Endothelial cell of umbilical vein (primary cell): ENCODE data around the gene CRP. TPM values are rescaled to one million over a fixed set of nuclear protein-coding genes. Genes with fewer than 3 reads are reported as not detected.

Experiments used
- BruUV-seq: library from RNA; stranded (reverse); fragments of 400-500 nt; replicated peaks from 2 replicates; lab custom pipeline; 2021; lab: Mats Ljungman, UMichigan
- CTCF ChIA-PET: fragments of 300-600, 350-600 bp; sonication (Branson Sonifier 250); formaldehyde crosslinking; loops from one replicate; lab custom pipeline; 2021; ENCODE audit warnings: antibody characterized with exemption, inconsistent platforms; lab: Charles Lee
- POLR2A ChIA-PET: fragments of 300-600, 350-600 bp; sonication (Branson Sonifier 250); formaldehyde crosslinking; loops from one replicate; lab custom pipeline; 2021; ENCODE audit warnings: antibody characterized with exemption, inconsistent platforms; lab: Charles Lee
- DNase-seq: peaks from one replicate; pipeline ENCODE4 v3.0.0-alpha.2; 2011; ENCODE audit warnings: low read depth, low spot score
- FAIRE-seq: peaks from 2 replicates; lab custom pipeline; 2011; peaks lifted over from hg19 to GRCh38; lab: Jason Lieb, UNC
- H2AFZ ChIP-seq: 2 replicates; pipeline ENCODE4 v1.6.0; 2012; ENCODE audit warnings: low read depth, low read length, control low read depth, inconsistent platforms
- H3K27ac ChIP-seq: 2 replicates; pipeline ENCODE4 v1.5.1; 2011; ENCODE audit warnings: low read depth, mild to moderate bottlenecking, control low read depth, low read length, moderate library complexity; ENCODE audit not compliant: insufficient read depth
- H3K27me3 ChIP-seq, 2 experiments: 2 replicates each; pipeline versions ENCODE4 v1.6.0 to v1.6.1; 2011; ENCODE audit warnings: low read length in 2 of 2, mixed read lengths in 1 of 2; ENCODE audit not compliant: control insufficient read depth in 2 of 2, insufficient read depth in 2 of 2
- H3K36me3 ChIP-seq, 2 experiments: 2 replicates in 1 of 2; 3 replicates in 1 of 2; pipeline ENCODE4 v1.5.1; 2011; ENCODE audit warnings: low read length in 2 of 2, mild to moderate bottlenecking in 1 of 2, moderate library complexity in 1 of 2; ENCODE audit not compliant: control insufficient read depth in 2 of 2, insufficient read depth in 2 of 2; ENCODE audit errors: extremely low read depth in 1 of 2
- H3K4me1 ChIP-seq: 3 replicates; pipeline ENCODE4 v1.5.1; 2011; ENCODE audit warnings: mild to moderate bottlenecking, low read length; ENCODE audit not compliant: control insufficient read depth, insufficient read depth; ENCODE audit errors: extremely low read depth
- H3K4me2 ChIP-seq: 2 replicates; pipeline ENCODE4 v1.6.1; 2011; ENCODE audit warnings: low read length, control low read depth, mixed read lengths; ENCODE audit not compliant: insufficient read depth
- H3K4me3 ChIP-seq, 3 experiments: fragments of 200-600 bp in 1 of 3; sonication (generic), shearing (Covaris generic) in 1 of 3; replicated peaks in 1 of 3; 2 replicates each; pipeline ENCODE4 v1.5.1; 2011 to 2016; ENCODE audit warnings: control low read depth in 3 of 3, low read length in 3 of 3, mild to moderate bottlenecking in 2 of 3, inconsistent platforms in 1 of 3, low read depth in 1 of 3, moderate library complexity in 1 of 3; ENCODE audit not compliant: insufficient read depth in 1 of 3
- H3K79me2 ChIP-seq: 2 replicates; pipeline ENCODE4 v1.6.0; 2012; ENCODE audit warnings: low read length, inconsistent platforms; ENCODE audit not compliant: control insufficient read depth, insufficient read depth
- H3K9ac ChIP-seq: replicated peaks from 2 replicates; pipeline ENCODE3; 2011; ENCODE audit warnings: low read length, control low read depth; ENCODE audit not compliant: insufficient read depth; ENCODE audit errors: extremely low read depth
- H3K9me1 ChIP-seq: replicated peaks from 3 replicates; pipeline ENCODE4 v1.6.0; 2011; ENCODE audit warnings: mild to moderate bottlenecking, low read length; ENCODE audit not compliant: control insufficient read depth, insufficient read depth; ENCODE audit errors: extremely low read depth
- H3K9me3 ChIP-seq: replicated peaks from 2 replicates; pipeline ENCODE4 v1.5.1; 2012; ENCODE audit warnings: low read length, inconsistent platforms; ENCODE audit not compliant: control insufficient read depth, insufficient read depth
- H4K20me1 ChIP-seq: replicated peaks from 2 replicates; pipeline ENCODE3; 2011; ENCODE audit warnings: mild to moderate bottlenecking, low read length; ENCODE audit not compliant: control insufficient read depth, insufficient read depth; ENCODE audit errors: extremely low read depth
- CTCF ChIP-seq, 2 donors: IDR thresholded peaks; 1 replicate in 1 of 2; 2 replicates in 1 of 2; pipeline ENCODE4 v1.5.1; 2011; ENCODE audit warnings: low read length in 2 of 2, mild to moderate bottlenecking in 2 of 2, moderate library complexity in 2 of 2, control low read depth in 1 of 2, inconsistent platforms in 1 of 2, low read depth in 1 of 2; ENCODE audit not compliant: insufficient read depth in 1 of 2; ENCODE audit errors: extremely low read depth in 1 of 2
- EZH2 ChIP-seq: IDR thresholded peaks from 2 replicates; pipeline ENCODE4 v1.6.1; 2012; ENCODE audit warnings: borderline replicate concordance, low read depth, mild to moderate bottlenecking, moderate library complexity, low read length, inconsistent platforms; ENCODE audit not compliant: severe bottlenecking
- FOS ChIP-seq: IDR thresholded peaks from 2 replicates; pipeline ENCODE4 v1.6.1; 2011; ENCODE audit warnings: mild to moderate bottlenecking, low read length, moderate library complexity, borderline replicate concordance; ENCODE audit not compliant: insufficient read depth
- GATA2 ChIP-seq: IDR thresholded peaks from 2 replicates; pipeline ENCODE4 v1.7.0; 2011; ENCODE audit warnings: low read depth, mild to moderate bottlenecking, moderate library complexity, mixed read lengths, low read length; ENCODE audit not compliant: insufficient read length, insufficient read depth
- JUN ChIP-seq: IDR thresholded peaks from 2 replicates; pipeline ENCODE4 v1.6.1; 2011; ENCODE audit warnings: borderline replicate concordance, low read depth; ENCODE audit not compliant: insufficient read length, insufficient read depth
- MAX ChIP-seq: IDR thresholded peaks from 2 replicates; pipeline ENCODE4 v1.6.1; 2011; ENCODE audit not compliant: insufficient read depth, insufficient read length
- MYC ChIP-seq: IDR thresholded peaks from one replicate; pipeline ENCODE4 v1.6.1; 2011; ENCODE audit warnings: mild to moderate bottlenecking, low read depth, low read length
- POLR2A ChIP-seq: IDR thresholded peaks from 2 replicates; pipeline ENCODE4 v1.6.1; 2012; ENCODE audit warnings: low read depth, mild to moderate bottlenecking, control low read depth, low read length
- POLR2AphosphoS5 ChIP-seq: IDR thresholded peaks from 2 replicates; pipeline ENCODE4 v1.6.1; 2012; ENCODE audit warnings: low read depth, mild to moderate bottlenecking, control low read depth, low read length, moderate library complexity; ENCODE audit not compliant: insufficient read depth
- dilution Hi-C: fragments of 300-500 bp; cut with MboI; formaldehyde crosslinking; loops from one replicate; pipeline ENCODE4 v1.15.0; 2019; ENCODE audit warnings: low sequenced_read_pairs; ENCODE audit not compliant: extremely low pct_ligation_motif_present
- intact Hi-C: fragments of 100-400 bp; cut with micrococcal nuclease; formaldehyde crosslinking; loops from one replicate; pipeline ENCODE4 v1.10.0; 2022
- polyA plus RNA-seq, 4 experiments: library from polyadenylated mRNA; depleted of rRNA in 3 of 4; stranded (reverse) in 3 of 4; unstranded in 1 of 4; fragments of >200 nt; gene quantifications; 2 replicates each; pipeline versions ENCODE4 v1.2.1 to v1.2.3, GENCODE V29; 2011 to 2012; ENCODE audit warnings: missing spikeins in 1 of 4
- total RNA-seq: library from RNA; stranded (reverse); gene quantifications from 2 replicates; pipeline ENCODE4 v1.2.3, GENCODE V29; 2021

The CRP gene
- total and polyA plus RNA-seq, 2 donors (not counting 3 experiments of a cell fraction or from before 2014, with no cell fraction given): not detected

GRCh38 chr1:159749630-159750029 lies 35.2 kb upstream of the CRP start:
- POLR2A ChIA-PET: no interaction called here
- H3K79me2 ChIP-seq: no peaks in the 10 kb centered on the region
- no TSS peak for BruUV-seq
- CTCF ChIA-PET: interaction anchor here (2.3 kb wide), 1 partner anchor 24 kb away, joined by 6 read pairs; no protein-coding TSS in a partner anchor
- H3K27ac ChIP-seq: no peak overlapping the region
- no peak overlapping the region for H3K4me3 ChIP-seq
- no peaks in the 10 kb centered on the region for H3K9me1 ChIP-seq
- no peak overlapping the region for H2AFZ ChIP-seq
- H3K36me3 ChIP-seq: no peaks in the 10 kb centered on the region
- H4K20me1 ChIP-seq: no peaks in the 10 kb centered on the region
- DNase-seq (no peak), FAIRE-seq (no peak)
- H3K4me1 ChIP-seq: peaks cover 13% of the 10 kb centered on the region
- no peak overlapping the region for H3K9ac ChIP-seq
- intact Hi-C loops: no loop called here
- dilution Hi-C loops: no loop called here
- no peak for TF ChIP-seq JUN
- TF ChIP-seq MAX: no peak
- no peak for TF ChIP-seq MYC
- TF ChIP-seq FOS: no peak
- no peak for TF ChIP-seq CTCF (IDR thresholded peaks at IDR 0.05; ENCODE audit: extremely low read depth in 1 of 2, insufficient read depth in 1 of 2, low read depth in 1 of 2, low read length in 2 of 2)
- no peak for TF ChIP-seq GATA2
- TF ChIP-seq POLR2AphosphoS5: no peak
- TF ChIP-seq EZH2: no peak
- TF ChIP-seq POLR2A: no peak
- no peaks in the 10 kb centered on the region for H3K9me3 ChIP-seq
- no peaks in the 10 kb centered on the region for H3K27me3 ChIP-seq
- no peak overlapping the region for H3K4me2 ChIP-seq
